ENCODE results near the gene IL34.
"Not testable (repeated sequence)": the region's sequence is repeated elsewhere in the genome, so short reads cannot be mapped to it uniquely, and the experiment has no call there.

Gene IL34

GRCh38 chr16:70670175-70670574, 23.8 kb downstream of the IL34 start:
- Histone ChIP-seq H3K36me3 (ENCODE audit: insufficient read depth, low read length) (peaks cover 68% of the 10 kb centered on the region), H3K27ac (ENCODE audit: low read length) (no peak overlapping the region), H3K4me1 (ENCODE audit: insufficient read depth, low read length) (no peaks in the 10 kb centered on the region), H3K27me3 (ENCODE audit: insufficient read depth, low read length, poor library complexity) (no peaks in the 10 kb centered on the region), H3K79me2 (ENCODE audit: insufficient read depth, low read length) (no peaks in the 10 kb centered on the region), H3K9me3 (ENCODE audit: insufficient read depth, low read length, severe bottlenecking) (no peaks in the 10 kb centered on the region), H3K4me2 (ENCODE audit: insufficient read depth, low read length) (no peak overlapping the region), H4K20me1 (ENCODE audit: insufficient read depth, low read length) (no peaks in the 10 kb centered on the region), H2AFZ (ENCODE audit: low read depth, low read length) (no peak overlapping the region), H3K4me3 (ENCODE audit: low read depth in 1 of 2, low read length in 2 of 2) (no peak overlapping the region), H3K9ac (ENCODE audit: low read depth, low read length) (no peak overlapping the region)
- TF ChIP-seq EZH2 (IDR thresholded peaks at IDR 0.05; ENCODE audit: borderline replicate concordance, low read depth, low read length, severe bottlenecking) (no peak), CTCF (IDR thresholded peaks at IDR 0.05; ENCODE audit: borderline replicate concordance, extremely low read depth, low read length, poor library complexity, severe bottlenecking) (no peak)
- ATAC-seq (ENCODE audit: insufficient read depth, low read depth) (no peak), DNase-seq (no peak)

- peaks cover 65% of the 10 kb centered on the region for H3K36me3 ChIP-seq (ENCODE audit: insufficient read depth, low read length)
- not testable (repeated sequence) for DNase-seq; ATAC-seq (ENCODE audit: insufficient read depth, low read depth)
Measured at GRCh38 chr16:70670938-70671337, 24.6 kb downstream of the IL34 start.

GRCh38 chr16:70674221-70675014, 28.1 kb downstream of the IL34 start:
- Histone ChIP-seq H2AFZ (ENCODE audit: low read depth, low read length) (no peak overlapping the region), H3K4me3 (ENCODE audit: low read depth in 1 of 2, low read length in 2 of 2) (no peak overlapping the region), H3K9ac (ENCODE audit: low read depth, low read length) (no peak overlapping the region), H3K27me3 (ENCODE audit: insufficient read depth, low read length, poor library complexity) (no peaks in the 10 kb centered on the region), H4K20me1 (ENCODE audit: insufficient read depth, low read length) (peaks cover 3% of the 10 kb centered on the region; the same call in 1 of the 2 replicates), H3K27ac (ENCODE audit: low read length) (no peak overlapping the region), H3K79me2 (ENCODE audit: insufficient read depth, low read length) (no peaks in the 10 kb centered on the region), H3K4me2 (ENCODE audit: insufficient read depth, low read length) (no peak overlapping the region), H3K9me3 (ENCODE audit: insufficient read depth, low read length, severe bottlenecking) (no peaks in the 10 kb centered on the region), H3K4me1 (ENCODE audit: insufficient read depth, low read length) (no peaks in the 10 kb centered on the region), H3K36me3 (ENCODE audit: insufficient read depth, low read length) (peaks cover 69% of the 10 kb centered on the region)
- ATAC-seq (ENCODE audit: insufficient read depth, low read depth) (no peak), DNase-seq (no peak)
- no peak for TF ChIP-seq CTCF (IDR thresholded peaks at IDR 0.05; ENCODE audit: borderline replicate concordance, extremely low read depth, low read length, poor library complexity, severe bottlenecking)
- TF ChIP-seq EZH2 (IDR thresholded peaks at IDR 0.05; ENCODE audit: borderline replicate concordance, low read depth, low read length, severe bottlenecking) = no peak

More at GRCh38 chr16:70670938-70671337, 24.6 kb downstream of the IL34 start:
- not testable (repeated sequence) for H2AFZ ChIP-seq (ENCODE audit: low read depth, low read length); H3K27ac ChIP-seq (ENCODE audit: low read length); H3K27me3 ChIP-seq (ENCODE audit: insufficient read depth, low read length, poor library complexity); H3K4me3 ChIP-seq (ENCODE audit: low read depth in 1 of 2, low read length in 2 of 2); H4K20me1 ChIP-seq (ENCODE audit: insufficient read depth, low read length); H3K9me3 ChIP-seq (ENCODE audit: insufficient read depth, low read length, severe bottlenecking); H3K9ac ChIP-seq (ENCODE audit: low read depth, low read length); H3K4me1 ChIP-seq (ENCODE audit: insufficient read depth, low read length); H3K4me2 ChIP-seq (ENCODE audit: insufficient read depth, low read length); H3K79me2 ChIP-seq (ENCODE audit: insufficient read depth, low read length)

GRCh38 chr16:70675851-70676513, 29.6 kb downstream of the IL34 start:
- H3K79me2 ChIP-seq (ENCODE audit: insufficient read depth, low read length) = no peaks in the 10 kb centered on the region

More at GRCh38 chr16:70675851-70676513, 29.6 kb downstream of the IL34 start:
- no peaks in the 10 kb centered on the region for H3K4me1 ChIP-seq (ENCODE audit: insufficient read depth, low read length)
- DNase-seq = no peak
- no peak overlapping the region for H3K4me2 ChIP-seq (ENCODE audit: insufficient read depth, low read length)
- H3K9ac ChIP-seq (ENCODE audit: low read depth, low read length) = no peak overlapping the region
- ATAC-seq (ENCODE audit: insufficient read depth, low read depth) = no peak
- no peak overlapping the region for H3K4me3 ChIP-seq (ENCODE audit: low read depth in 1 of 2, low read length in 2 of 2)
- H3K36me3 ChIP-seq (ENCODE audit: insufficient read depth, low read length) = peaks cover 57% of the 10 kb centered on the region
- H3K27ac ChIP-seq (ENCODE audit: low read length) = no peak overlapping the region
- H3K9me3 ChIP-seq (ENCODE audit: insufficient read depth, low read length, severe bottlenecking) = no peaks in the 10 kb centered on the region
- peaks cover 12% of the 10 kb centered on the region for H4K20me1 ChIP-seq (ENCODE audit: insufficient read depth, low read length)
- no peak overlapping the region for H2AFZ ChIP-seq (ENCODE audit: low read depth, low read length)
- H3K27me3 ChIP-seq (ENCODE audit: insufficient read depth, low read length, poor library complexity) = no peaks in the 10 kb centered on the region
- TF ChIP-seq EZH2 (IDR thresholded peaks at IDR 0.05; ENCODE audit: borderline replicate concordance, low read depth, low read length, severe bottlenecking) (no peak), CTCF (IDR thresholded peaks at IDR 0.05; ENCODE audit: borderline replicate concordance, extremely low read depth, low read length, poor library complexity, severe bottlenecking) (no peak)
